K562 (cell line): ENCODE data around the gene AP1G1. TPM values are rescaled to one million over a fixed set of nuclear protein-coding genes. Genes with fewer than 3 reads are reported as not detected.

ENCODE experiments used
- ATAC-seq: fragments of 200-7000 bp; cut with Tn5 transposase; 3 replicates; pipeline ENCODE4 v1.9.1; 2020; ENCODE audit warnings: moderate library complexity
- BruUV-seq: library from RNA; stranded (reverse); fragments of 400-500 nt; replicated peaks from 2 replicates; lab custom pipeline; 2021; lab: Mats Ljungman, UMichigan
- CTCF ChIA-PET: fragments of 300-600 bp; formaldehyde crosslinking; extraction: SDS; loops from one replicate; lab custom pipeline; 2021; ENCODE audit warnings: low intra/inter-chr PET ratio; lab: Yijun Ruan, JAX
- POLR2A ChIA-PET: fragments of 300-600, 350-650 bp; sonication (Branson Sonifier 250); formaldehyde crosslinking; extraction: SDS; loops from one replicate; lab custom pipeline; 2021; ENCODE audit warnings: antibody characterized with exemption, inconsistent platforms; lab: Yijun Ruan, JAX
- DNase-seq, 4 experiments: peaks; one replicate each; pipeline versions ENCODE4 v3.0.0 to v3.0.0-alpha.2; 2011 to 2018; ENCODE audit warnings: low spot score in 3 of 4, mixed read lengths in 3 of 4; ENCODE audit errors: extremely low read depth in 1 of 4
- FAIRE-seq: peaks from 2 replicates; lab custom pipeline; 2011; peaks lifted over from hg19 to GRCh38; lab: Jason Lieb, UNC
- H2AFZ ChIP-seq: 2 replicates; pipeline ENCODE4 v1.6.0; 2011; ENCODE audit warnings: low read depth, low read length, control low read depth, inconsistent platforms
- H3K27ac ChIP-seq: fragments of 200-600 bp; 3 replicates; pipeline ENCODE4 v1.8.0; 2011; ENCODE audit warnings: low read depth, mild to moderate bottlenecking, control low read depth, inconsistent platforms, low read length, moderate library complexity, mixed read lengths; ENCODE audit errors: extremely low read depth
- H3K27me3 ChIP-seq, 2 experiments: fragments of 300-600 bp in 1 of 2; 2 replicates in 1 of 2; 3 replicates in 1 of 2; pipeline versions ENCODE4 v1.6.0 to v1.8.0; 2011; ENCODE audit warnings: inconsistent platforms in 2 of 2, low read length in 2 of 2, mild to moderate bottlenecking in 1 of 2, mixed read lengths in 1 of 2, moderate library complexity in 1 of 2; ENCODE audit not compliant: control insufficient read depth in 2 of 2, insufficient read depth in 2 of 2
- H3K36me3 ChIP-seq: fragments of 300-600 bp; 3 replicates; pipeline ENCODE4 v1.8.0; 2011; ENCODE audit warnings: mild to moderate bottlenecking, low read length, inconsistent platforms; ENCODE audit not compliant: control insufficient read depth, insufficient read depth
- H3K4me1 ChIP-seq, 2 experiments: fragments of 200-600 bp in 1 of 2; replicated peaks in 1 of 2; 2 replicates in 1 of 2; 3 replicates in 1 of 2; pipeline versions ENCODE4 v1.5.1 to v1.8.0; 2011; ENCODE audit warnings: inconsistent platforms in 2 of 2, low read length in 2 of 2, mild to moderate bottlenecking in 1 of 2, mixed read lengths in 1 of 2, moderate library complexity in 1 of 2; ENCODE audit not compliant: control insufficient read depth in 2 of 2, insufficient read depth in 2 of 2
- H3K4me2 ChIP-seq: 2 replicates; pipeline ENCODE4 v1.6.1; 2011; ENCODE audit warnings: low read length, control low read depth, inconsistent platforms, mixed read lengths; ENCODE audit not compliant: insufficient read depth
- H3K4me3 ChIP-seq: fragments of 200-600 bp; sonication (generic), shearing (Covaris generic); 2 replicates; pipeline ENCODE4 v1.5.1; 2016; ENCODE audit warnings: control low read depth, inconsistent platforms
- H3K79me2 ChIP-seq: fragments of 200-600 bp; 3 replicates; pipeline ENCODE4 v1.8.0; 2011; ENCODE audit warnings: low read length, inconsistent platforms; ENCODE audit not compliant: control insufficient read depth, insufficient read depth
- H3K9ac ChIP-seq, 2 experiments: 2 replicates each; pipeline versions ENCODE4 v1.6.0 to v1.6.1; 2011; ENCODE audit warnings: low read depth in 2 of 2, low read length in 2 of 2, control low read depth in 1 of 2, inconsistent platforms in 1 of 2, mild to moderate bottlenecking in 1 of 2, mixed read lengths in 1 of 2; ENCODE audit not compliant: insufficient read depth in 1 of 2
- H3K9me1 ChIP-seq: one replicate; pipeline ENCODE4 v1.6.0; 2011; ENCODE audit warnings: inconsistent platforms, mild to moderate bottlenecking, low read length, moderate library complexity; ENCODE audit not compliant: control insufficient read depth, insufficient read depth
- H3K9me3 ChIP-seq: replicated peaks from 2 replicates; pipeline ENCODE4 v1.5.1; 2011; ENCODE audit warnings: low read depth, low read length, inconsistent platforms; ENCODE audit not compliant: control insufficient read depth, insufficient read depth
- H4K20me1 ChIP-seq: replicated peaks from 2 replicates; pipeline ENCODE4 v1.6.1; 2011; ENCODE audit warnings: low read length, inconsistent platforms, mixed read lengths; ENCODE audit not compliant: control insufficient read depth, insufficient read depth
- ETV1 ChIP-seq: fragments of 450-650 bp; conservative IDR thresholded peaks from 2 replicates; pipeline ENCODE4 v1.6.1; 2016; ENCODE audit warnings: missing genetic modification characterization, control low read depth, low read depth, missing compliant biosample characterization
- HLTF ChIP-seq: fragments of 450-650 bp; IDR thresholded peaks from 2 replicates; pipeline ENCODE4 v1.6.1; 2016
- MTA3 ChIP-seq: fragments of 450-650 bp; formaldehyde crosslinking; IDR thresholded peaks from 2 replicates; pipeline ENCODE4 v1.6.1; 2017; ENCODE audit warnings: mild to moderate bottlenecking, borderline replicate concordance
- ZNF133 ChIP-seq: fragments of 250-450 bp; sonication (Bioruptor Pico); IDR thresholded peaks from 2 replicates; pipeline ENCODE4 v1.4.0; 2020; ENCODE audit warnings: mild to moderate bottlenecking
- ZNF253 ChIP-seq: fragments of 250-450 bp; sonication (Bioruptor Pico); conservative IDR thresholded peaks from 2 replicates; pipeline ENCODE4 v1.6.1; 2021; ENCODE audit warnings: mild to moderate bottlenecking
- ZNF324 ChIP-seq: fragments of 250-450 bp; sonication (Bioruptor Pico); IDR thresholded peaks from 2 replicates; pipeline ENCODE4 v1.4.0; 2020; ENCODE audit warnings: mild to moderate bottlenecking
- WGBS: fragments of 100-300 bp; shearing (Covaris generic); methylation state at CpG from one replicate; pipeline ENCODE4 v1.1.6; 2016; ENCODE audit warnings: low coverage, mixed read lengths; ENCODE audit not compliant: insufficient coverage; ENCODE audit errors: missing lambda C conversion rate; 5-methylcytosine and 5-hydroxymethylcytosine counted together
- in situ Hi-C: fragments of 300-500 bp; cut with MboI; formaldehyde crosslinking; loops from 4 replicates; pipeline ENCODE4 v1.15.0; 2018; ENCODE audit warnings: inconsistent platforms, mixed read lengths
- intact Hi-C: fragments of 100-400 bp; cut with micrococcal nuclease; formaldehyde crosslinking; loops from 2 replicates; pipeline ENCODE4 v1.14.2; 2022
- polyA plus RNA-seq, 8 experiments: library from polyadenylated mRNA; depleted of rRNA in 4 of 8; stranded (reverse) in 5 of 8; unstranded in 3 of 8; fragments of >200 nt; fragmentation: Nextera tagmentation in 2 of 8; fragmentation: Illumina TruSeq in 1 of 8; extraction: Ambion mirVana in 2 of 8; extraction: Trizol in 1 of 8; gene quantifications; 2 replicates each; pipeline versions ENCODE4 v1.2.1 to v1.2.3, GENCODE V29; 2011 to 2014; ENCODE audit warnings: inconsistent platforms in 1 of 8, missing spikeins in 1 of 8
- total RNA-seq, 7 experiments: library from RNA; depleted of rRNA in 6 of 7; stranded (reverse); fragments of >200 nt in 6 of 7; fragmentation: Illumina TruSeq in 2 of 7; extraction: Trizol in 2 of 7; gene quantifications; 2 replicates each; pipeline versions ENCODE4 v1.2.1 to v1.2.3, GENCODE V29; 2011 to 2021; ENCODE audit warnings: low replicate concordance in 1 of 7

The AP1G1 gene
- total and polyA plus RNA-seq, 9 of the 15 experiments (the other 6 are each of a cell fraction or from before 2014, with no cell fraction given) = 7.0 to 59.2 (median 42.0) TPM

DNA sequence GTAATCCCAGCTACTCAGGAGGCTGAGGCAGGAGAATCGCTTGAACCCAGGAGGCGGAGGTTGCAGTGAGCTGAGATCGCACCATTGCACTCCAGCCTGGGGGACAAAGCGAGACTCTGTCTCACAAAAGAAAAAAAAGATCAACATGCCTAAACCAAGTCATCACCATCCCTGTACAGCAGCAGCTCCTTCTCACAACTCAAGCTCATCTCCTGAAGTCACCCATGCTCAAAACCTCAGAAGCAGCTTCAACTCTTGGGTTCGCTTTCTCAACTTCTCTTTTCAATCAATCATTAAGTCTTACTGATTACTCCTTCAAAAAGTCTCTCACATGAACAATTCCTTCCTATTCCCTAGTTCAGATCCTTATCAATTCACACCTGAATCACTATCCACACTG is 115.5 kb downstream of the AP1G1 start:
- no peak for FAIRE-seq
- WGBS = 86% methylated on average over 4 of the region's 5 CpGs
- POLR2A ChIA-PET = interaction anchor here (0.7 kb wide), 1 partner anchor 14 kb away, joined by 3 read pairs; no protein-coding TSS in a partner anchor

DNA sequence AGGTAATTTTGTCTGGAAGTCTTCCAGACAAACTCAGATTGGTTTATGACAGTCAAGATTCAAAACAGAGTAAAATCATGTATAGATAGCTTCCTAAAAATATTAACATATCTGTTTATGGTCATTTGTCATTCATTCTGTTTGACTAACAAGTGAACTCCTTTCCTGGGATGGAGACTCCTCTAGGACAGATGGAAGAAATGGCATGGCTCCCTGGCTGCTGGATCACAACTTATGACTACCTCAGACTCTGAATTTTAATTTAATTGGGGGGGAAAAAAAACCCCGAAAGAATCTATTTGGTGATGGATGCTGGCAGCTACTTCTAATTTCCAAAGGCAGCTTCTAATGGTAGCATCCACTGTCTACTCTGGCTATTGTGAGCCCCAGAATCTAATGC is 118.7 kb downstream of the AP1G1 start:
- Histone ChIP-seq H2AFZ (no peak overlapping the region), H3K9me3 (no peaks in the 10 kb centered on the region), H3K36me3 (peaks cover 13% of the 10 kb centered on the region), H3K9ac (no peak overlapping the region), H3K4me1 (no peaks in the 10 kb centered on the region), H3K4me3 (no peak overlapping the region), H3K27me3 (no peaks in the 10 kb centered on the region), H3K4me2 (no peak overlapping the region), H4K20me1 (no peaks in the 10 kb centered on the region), H3K79me2 (no peaks in the 10 kb centered on the region), H3K9me1 (no peaks in the 10 kb centered on the region), H3K27ac (no peak overlapping the region)
- BruUV-seq = no TSS peak
- DNase-seq = no peak
- ChIA-PET CTCF (no interaction called here), POLR2A (no interaction called here)
- intact Hi-C loops (no loop called here), in situ Hi-C loops (no loop called here)
- ATAC-seq = no peak
- 75% methylated on average over 1 of the region's 1 CpG for WGBS
- no peak for FAIRE-seq
- no peak for TF ChIP-seq ZNF253 (CRISPR knock-in tag)
- no peak for TF ChIP-seq ZNF133 (CRISPR knock-in tag)
- no peak for TF ChIP-seq HLTF
- no peak for TF ChIP-seq MTA3
- no peak for TF ChIP-seq ZNF324 (CRISPR knock-in tag)

More for the DNA sequence above, 115.5 kb downstream of the AP1G1 start:
- Histone ChIP-seq H3K9me3 (no peaks in the 10 kb centered on the region), H2AFZ (no peak overlapping the region), H3K36me3 (peaks cover 13% of the 10 kb centered on the region), H3K9ac (no peak overlapping the region), H4K20me1 (no peaks in the 10 kb centered on the region), H3K4me1 (no peaks in the 10 kb centered on the region), H3K4me3 (no peak overlapping the region), H3K9me1 (no peaks in the 10 kb centered on the region), H3K4me2 (no peak overlapping the region), H3K27ac (no peak overlapping the region), H3K27me3 (no peaks in the 10 kb centered on the region), H3K79me2 (no peaks in the 10 kb centered on the region)
- in situ Hi-C loops = no loop called here
- intact Hi-C loops = no loop called here
- ATAC-seq (no peak), DNase-seq (no peak)
- CTCF ChIA-PET = no interaction called here
- no TSS peak for BruUV-seq
- TF ChIP-seq ETV1 (tag) = no peak
